ENCODE data around the gene NR6A1.
A peak's percentile ranks its signal among the peaks of the same experiment; 100 is the strongest.

NR6A1 gene

DNA sequence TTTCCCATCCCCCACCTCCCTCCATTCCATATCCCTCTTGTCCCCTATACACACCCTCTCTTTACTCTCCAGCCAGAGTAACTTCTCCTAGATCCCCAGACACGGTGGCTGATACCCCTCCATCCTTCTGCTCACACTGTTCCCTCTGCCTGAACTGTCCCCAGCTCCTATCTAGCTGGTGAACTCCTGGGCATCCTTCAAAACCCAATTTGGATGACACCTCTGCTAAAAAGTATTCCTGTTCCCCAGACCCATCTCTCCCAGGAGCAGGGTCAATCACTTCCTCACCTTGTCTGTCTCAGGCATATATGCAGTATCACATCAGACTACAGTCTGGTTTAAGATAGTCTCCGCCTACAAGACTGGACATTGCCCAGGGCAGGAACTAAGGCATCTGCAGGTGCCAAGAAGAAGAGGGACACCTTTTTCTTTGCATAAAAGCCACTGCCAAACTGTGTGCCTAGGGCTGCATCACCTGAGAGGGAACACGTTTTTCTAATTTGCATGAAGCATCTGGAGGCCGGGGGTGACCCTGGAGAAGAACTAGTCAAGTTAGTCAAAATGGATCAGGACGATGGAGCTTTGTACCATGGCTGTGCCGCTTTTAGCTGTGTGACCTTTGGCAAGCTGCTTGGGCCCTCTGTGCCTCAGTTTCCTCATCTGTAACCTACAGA is 291.0 kb downstream of the NR6A1 start:
- no peak for DNase-seq

DNA sequence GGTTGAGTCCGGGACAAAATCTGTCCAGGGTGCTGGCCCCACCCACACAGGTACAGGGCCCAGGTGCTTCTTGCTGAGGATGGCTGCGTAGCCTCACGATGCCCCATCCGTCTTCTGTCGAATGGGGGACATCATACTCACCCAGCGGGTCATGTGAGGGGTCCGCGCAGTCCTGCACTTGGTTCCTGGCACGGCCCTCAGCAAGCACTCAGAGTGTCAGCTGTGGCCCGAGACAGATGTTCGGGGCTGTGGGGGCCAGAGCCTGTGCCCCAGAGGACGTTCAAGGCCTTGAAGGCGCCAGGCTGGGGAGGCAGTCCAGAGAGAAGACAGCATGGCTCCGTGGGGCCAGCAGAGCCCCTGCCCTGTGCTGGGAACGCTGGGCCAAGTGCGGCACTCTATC is 291.7 kb downstream of the NR6A1 start:
- DNase-seq = no peak

DNA sequence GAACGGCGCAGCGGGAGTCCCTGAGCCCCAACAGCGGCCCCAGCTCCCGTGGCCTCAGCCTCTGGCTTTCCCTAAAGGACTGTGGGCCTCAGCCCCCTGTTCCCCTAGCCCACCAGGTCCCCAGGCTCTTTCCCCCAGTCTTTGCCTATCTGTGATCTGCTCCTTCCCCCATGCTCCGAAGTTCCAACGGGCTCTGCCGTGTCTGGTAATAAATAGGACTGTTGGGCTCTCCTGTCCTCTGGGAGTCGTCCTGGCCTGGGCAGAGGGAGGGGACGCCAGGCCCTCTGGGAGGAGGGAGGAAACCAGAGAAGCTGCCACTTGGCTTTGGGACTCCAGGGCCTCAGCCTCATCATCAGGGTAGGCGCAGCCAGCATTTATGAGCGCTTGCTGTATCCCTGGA is 292.8 kb downstream of the NR6A1 start:
- DNase-seq = peak; percentile 10

DNA sequence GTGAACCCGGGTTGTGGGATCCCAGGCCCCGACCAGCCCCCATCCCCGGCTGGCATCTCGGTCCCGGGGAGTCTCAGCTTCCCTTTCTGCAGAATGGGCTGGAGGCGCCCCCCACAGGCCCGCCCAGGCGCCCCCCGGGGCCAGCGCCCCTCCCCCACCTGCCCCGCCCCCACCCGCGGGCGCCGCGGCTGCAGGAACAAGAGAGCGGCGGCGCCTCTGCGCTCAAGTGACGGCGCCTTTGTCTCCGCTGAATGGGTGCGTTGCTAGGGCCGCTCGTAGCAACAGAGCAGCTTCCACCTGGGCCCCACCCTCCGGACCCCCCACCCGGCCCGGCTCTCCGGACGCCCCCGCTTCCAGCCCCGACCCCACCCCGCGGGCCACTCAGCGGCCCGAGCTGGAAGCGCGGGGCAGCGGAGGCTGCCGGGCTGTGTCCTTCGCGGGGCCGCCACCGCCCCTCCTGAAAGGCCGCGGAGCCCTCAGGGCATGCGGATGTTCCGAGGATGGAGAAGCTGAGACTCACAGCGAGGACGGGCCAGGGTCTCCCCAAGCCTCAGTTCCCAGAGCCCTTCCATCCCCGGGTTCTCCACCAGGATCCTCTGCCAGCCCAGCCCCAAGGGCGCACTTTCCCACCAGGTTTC is 293.3 kb downstream of the NR6A1 start:
- peak; percentile 72 for DNase-seq

DNA sequence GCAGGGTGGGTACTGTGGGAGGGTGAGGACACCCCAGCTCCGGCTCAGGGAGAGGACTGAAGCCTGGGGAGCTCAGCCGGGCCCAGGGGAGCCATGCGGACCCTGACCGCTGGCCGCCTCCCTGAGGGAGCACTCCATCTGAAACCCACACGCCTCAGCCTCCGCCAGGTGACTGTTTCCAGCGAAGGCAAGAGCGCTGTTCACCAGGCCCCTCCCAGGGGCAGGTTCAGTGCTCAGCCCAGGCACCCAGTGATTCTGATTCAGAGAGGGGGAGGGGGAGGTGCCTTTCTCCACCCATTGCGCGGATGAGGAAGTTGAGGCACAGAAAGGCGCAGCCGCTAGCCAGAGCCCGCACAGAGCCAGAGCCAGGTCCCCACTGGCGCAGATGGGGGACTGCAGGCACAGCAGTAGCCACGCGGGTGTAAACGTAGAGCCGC is 293.9 kb downstream of the NR6A1 start:
- peak; percentile 31 for DNase-seq

DNA sequence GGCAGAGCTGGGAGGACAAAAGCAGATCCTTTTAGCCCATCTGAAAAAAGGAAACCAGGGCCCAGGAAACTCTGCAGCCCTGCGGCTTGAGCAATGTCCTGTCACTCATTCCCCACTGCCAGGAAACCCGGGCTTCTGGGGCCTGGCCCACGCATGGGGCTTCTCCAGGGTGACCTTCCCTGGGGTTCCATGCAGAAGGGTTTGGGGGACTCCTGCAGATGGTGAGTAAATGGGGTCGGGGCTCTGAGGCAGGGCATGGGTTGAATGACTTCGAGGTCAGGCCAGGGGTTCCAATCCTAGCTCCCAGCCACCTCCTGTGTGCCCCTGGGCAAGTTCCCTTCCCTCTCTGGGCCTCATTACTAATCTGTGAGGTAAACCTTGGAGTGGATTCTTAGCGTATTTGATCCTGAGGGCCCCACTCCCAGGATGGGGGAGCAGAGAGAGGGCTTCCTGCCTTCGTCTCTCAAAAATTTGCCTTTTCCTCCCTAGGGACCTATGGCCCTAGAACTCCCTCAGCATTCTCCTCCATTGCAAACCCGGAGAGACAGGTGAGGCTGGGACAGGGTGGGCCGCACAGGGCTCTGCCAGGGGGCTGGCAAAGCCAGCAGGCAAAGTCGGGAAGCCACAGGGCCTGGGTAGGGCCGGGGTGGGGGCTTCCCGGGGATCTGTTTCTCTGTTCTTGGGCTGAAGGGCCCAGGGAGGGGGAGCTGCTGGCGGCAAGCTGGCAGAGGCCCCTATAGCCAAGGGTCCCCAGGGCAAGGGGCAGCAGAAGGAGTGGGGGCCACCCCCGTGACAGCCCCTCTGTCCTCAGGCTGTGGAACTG is 295.0 kb downstream of the NR6A1 start:
- no peak for DNase-seq

DNA sequence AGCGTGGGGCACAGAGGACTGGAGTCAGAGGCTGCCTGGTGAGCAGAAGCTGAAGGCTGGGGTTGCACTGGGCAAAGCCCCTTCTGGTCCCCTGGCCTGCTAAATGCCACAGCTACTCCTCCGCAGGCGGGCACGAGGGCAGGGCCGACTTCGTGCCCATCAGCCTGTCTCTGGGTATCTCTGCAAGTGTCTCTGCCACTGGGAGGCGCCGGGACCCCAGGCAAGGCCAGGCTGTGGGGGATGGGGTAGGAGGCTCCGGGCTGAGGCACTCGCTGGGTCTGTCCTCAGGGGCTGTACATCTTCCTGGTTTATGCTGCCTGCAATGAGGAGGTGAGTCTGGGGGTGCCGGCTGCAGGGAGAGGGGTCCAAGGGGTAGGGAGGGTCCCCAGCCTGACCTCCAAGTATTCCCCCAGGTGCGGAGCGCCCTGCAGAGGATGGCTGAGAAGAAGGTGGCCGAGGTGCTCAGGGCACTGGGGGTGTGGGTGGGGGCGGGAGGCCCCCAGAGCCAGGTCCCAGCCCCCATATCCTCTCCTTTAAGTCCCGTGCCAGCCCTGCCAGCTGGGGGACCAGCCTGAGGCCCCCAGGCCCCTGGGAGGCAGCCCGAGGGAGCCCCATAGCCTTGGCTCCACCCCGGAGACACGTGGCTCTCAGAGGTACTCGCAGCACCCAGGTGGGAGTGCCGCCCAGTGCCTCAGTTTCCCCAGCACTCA is 295.8 kb downstream of the NR6A1 start:
- DNase-seq = no peak

DNA sequence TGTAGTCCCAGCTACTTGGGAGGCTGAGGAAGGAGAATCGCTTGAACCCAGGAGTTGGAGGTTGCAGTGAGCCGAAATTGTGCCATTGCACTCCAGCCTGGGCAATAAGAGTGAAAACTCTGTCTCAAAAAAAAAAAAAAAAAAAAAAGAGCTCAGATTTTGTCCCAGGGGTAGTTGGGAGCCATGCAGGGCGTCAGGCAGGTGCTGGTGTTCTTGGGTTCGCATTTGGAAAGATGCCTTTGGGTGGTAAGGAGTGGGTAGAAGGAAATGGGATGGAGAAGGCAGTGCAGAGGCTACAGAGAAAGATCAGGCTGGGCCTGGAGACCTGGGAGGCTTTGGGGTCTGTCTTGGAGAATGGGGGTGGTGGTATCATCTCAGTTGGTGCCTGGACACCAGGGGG is 297.0 kb downstream of the NR6A1 start:
- no peak for DNase-seq

DNA sequence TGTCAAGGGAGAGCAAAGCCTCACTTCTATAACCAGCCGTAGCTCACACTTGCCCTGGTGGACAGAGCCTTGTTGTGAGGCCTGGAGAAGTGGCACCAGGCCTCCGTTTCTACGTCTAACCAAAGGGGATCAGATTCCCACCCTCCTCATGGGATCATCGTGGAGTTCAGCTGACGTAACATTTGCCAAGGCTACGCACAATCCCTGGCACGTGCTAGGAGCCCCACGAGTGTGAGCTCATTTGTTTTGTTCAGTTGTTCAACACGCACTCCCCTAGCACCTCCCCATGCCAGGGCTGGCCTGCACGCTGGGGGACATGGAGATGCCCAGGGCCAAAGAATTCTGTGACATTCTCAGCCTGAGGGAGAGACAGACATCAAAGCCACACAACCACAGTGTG is 297.8 kb downstream of the NR6A1 start:
- no peak for DNase-seq

DNA sequence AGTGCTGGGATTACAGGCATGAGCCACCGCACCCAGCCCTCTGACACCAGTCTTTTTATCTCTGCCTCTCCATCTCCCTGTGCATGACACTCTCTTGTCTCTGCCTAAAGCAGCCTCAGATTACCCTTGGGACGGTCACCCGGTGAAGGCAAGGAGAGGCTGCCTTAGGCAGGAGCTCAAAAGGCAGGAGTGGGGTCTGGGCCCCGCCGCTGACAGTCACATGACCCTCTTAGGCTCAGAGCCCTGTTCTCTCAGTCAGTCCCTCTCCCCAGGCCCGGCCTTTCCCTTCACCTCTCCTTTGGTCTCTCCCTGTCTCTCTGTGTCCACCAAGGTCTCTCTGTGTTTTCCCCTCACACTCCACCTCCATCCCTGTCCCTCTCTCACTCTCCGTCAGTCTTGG is 298.3 kb downstream of the NR6A1 start:
- DNase-seq = no peak

DNA sequence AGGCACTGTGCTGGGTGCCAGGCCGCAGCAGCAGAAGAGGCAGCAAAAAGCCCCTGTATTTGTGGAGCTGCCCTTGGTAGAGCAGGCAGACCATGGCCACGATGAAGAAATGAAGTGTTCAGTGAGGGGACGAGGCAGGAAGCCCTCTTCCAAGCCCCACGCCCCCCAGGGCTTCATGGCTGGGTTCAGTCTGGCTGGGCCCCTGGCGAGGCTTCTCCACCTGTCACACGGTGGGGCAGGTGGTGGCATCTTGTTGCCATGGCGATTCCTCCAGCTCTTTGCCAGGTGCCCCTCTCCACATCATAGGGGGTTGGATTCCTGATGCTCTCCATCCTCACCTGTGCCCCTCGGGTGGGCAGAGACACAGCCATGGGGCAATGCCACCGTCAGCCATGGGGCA is 299.4 kb downstream of the NR6A1 start:
- DNase-seq = no peak

DNA sequence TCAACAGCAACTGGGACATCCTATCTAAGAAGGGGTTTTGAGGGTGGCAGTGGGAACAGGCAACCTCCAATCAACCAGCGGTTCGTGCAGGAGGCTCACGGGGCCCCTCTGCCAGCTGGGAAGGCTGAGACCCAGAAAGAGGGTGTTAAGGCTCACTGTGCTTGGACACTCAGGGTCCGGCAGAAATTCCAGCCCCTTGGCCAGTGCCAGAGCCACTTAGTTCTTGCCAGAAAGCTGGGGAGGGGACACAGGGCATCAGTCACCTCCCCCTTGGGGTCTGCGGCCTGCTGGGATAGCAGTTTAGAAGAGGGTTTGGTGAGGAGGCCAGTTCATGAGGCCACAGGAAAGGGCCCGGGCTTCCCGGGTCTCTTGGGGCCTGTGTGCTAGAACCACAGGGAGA is 300.4 kb downstream of the NR6A1 start:
- DNase-seq = no peak

DNA sequence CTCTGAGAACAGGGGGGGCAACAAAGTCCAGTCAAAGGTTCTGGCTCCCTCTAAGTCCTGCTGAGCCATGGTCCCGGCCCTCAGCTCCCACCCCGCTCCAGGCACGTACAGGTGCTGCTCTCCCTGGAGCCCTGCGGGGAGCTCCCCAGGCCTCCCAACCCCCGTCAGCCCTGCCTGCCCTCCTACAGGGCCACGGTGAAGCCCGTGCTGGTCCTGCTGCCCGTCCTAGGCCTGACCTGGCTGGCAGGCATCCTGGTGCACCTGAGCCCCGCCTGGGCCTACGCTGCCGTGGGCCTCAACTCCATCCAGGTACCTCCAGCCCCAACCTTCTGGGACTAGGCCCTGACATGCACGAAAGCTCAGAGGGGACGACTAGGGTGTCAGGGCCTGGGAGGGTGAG is 300.8 kb downstream of the NR6A1 start:
- no peak for DNase-seq

DNA sequence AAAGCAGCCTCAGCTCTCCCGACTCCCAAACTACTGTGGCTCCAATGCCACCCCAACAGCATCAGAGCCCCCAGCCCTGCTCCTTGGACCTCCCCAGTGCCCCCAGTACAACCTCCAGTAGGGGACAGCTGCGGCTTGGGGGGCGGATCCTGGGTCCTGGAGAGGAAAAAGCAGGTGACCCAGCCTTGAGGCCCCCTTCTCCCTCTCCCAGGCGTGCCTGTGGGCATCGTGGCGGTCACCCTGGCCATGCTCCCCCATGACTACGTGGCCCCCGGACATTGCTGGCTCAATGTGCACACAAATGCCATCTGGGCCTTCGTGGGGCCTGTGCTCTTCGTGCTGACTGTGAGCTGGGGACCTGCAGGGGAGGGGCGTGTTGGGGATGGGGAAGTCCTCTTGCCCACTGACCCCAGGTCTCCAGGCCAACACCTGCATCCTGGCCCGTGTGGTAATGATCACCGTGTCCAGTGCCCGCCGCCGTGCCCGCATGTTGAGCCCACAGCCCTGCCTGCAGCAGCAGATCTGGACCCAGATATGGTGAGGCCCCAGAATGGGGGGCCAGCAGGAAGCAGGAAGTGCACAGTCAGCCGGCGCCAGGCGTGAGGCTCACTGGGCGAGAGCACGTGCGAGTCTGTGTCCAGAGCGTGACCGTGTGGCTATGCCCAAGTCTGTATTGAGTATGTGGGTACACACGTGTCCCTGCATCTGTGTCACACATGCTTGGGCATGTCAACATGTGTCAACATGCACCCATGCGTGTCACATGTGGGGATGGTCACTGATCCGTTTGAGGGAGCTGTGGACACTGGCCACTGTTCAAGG is 301.9 kb downstream of the NR6A1 start:
- no peak for DNase-seq

DNA sequence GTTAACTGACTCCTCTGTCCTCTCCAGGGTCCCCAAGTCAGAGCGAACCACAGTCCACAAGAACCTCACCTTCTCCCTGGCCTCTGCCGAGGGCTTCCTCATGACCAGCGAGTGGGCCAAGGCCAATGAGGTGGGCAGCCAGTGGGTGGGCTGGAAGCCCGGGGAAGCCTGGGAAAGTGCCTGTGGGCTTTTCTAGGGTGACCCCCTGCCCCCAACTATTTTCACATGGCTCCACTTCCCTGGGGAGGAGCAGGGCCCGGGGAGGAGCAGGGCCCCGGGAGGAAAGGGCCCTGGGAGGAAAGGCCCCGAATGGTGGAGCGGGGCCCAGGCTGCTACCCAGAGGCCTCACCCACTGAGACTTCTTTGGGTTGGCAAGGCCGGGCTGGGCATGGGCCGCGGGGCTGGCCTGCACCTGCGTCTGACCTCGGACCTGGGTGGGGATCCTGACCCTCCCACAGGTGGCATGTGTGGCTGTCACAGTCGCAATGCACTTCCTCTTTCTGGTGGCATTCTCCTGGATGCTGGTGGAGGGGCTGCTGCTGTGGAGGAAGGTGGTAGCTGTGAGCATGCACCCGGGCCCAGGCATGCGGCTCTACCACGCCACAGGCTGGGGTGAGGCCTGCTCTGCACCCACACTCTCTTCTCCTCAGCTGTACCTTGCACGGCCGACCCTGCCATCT is 302.9 kb downstream of the NR6A1 start:
- DNase-seq = no peak

DNA sequence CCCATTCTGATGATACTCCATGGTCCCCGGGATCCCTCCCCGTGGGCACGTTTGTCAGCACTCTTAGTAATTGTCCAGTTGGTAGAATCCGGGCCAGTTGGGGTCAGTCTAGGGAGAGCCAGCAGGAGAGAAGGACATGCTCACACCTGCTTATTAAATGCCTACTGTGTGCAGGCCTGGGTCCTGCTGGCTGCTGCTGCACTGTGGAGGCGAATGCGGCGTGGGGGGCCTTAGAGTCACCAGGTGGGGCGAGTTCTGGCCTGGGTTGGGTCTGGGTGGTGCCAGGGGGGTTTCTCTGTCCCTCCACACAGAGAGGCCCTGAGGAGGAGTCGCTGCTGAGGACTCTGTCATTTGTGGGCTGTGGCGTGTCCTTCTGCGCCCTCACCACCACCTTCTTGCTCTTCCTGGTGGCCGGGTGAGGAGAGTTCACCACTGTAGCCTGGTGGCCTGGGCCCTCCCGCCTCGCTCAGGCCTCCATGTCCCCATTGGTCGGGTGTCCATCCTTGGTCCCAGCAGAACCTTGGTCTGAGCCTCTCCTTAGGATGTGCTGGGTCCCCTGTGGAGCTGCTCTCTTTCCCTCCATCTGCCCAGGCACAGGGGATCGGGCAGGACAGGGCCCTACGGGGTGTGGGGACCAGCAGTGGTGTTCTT is 303.6 kb downstream of the NR6A1 start:
- DNase-seq = no peak

Measured in NCI-H345 (cell line).